Erythroblast (primary cell): Measurements from ENCODE around the gene ACTR2.
"Not testable (repeated sequence)": the region's sequence is repeated elsewhere in the genome, so short reads cannot be mapped to it uniquely, and the experiment has no call there.

Experiments
- DNase-seq, 2 experiments: peaks; one replicate each; lab custom pipeline; 2025; lab: John Stamatoyannopoulos, UW
- GATA1 ChIP-seq: IDR thresholded peaks from 2 replicates; pipeline ENCODE4 v1.6.1; 2011; ENCODE audit warnings: low read depth, mild to moderate bottlenecking, control low read depth, low read length, moderate library complexity
- POLR2A ChIP-seq: IDR thresholded peaks from 2 replicates; pipeline ENCODE4 v1.6.1; 2011; ENCODE audit warnings: mild to moderate bottlenecking, low read length

ACTR2 gene

DNA sequence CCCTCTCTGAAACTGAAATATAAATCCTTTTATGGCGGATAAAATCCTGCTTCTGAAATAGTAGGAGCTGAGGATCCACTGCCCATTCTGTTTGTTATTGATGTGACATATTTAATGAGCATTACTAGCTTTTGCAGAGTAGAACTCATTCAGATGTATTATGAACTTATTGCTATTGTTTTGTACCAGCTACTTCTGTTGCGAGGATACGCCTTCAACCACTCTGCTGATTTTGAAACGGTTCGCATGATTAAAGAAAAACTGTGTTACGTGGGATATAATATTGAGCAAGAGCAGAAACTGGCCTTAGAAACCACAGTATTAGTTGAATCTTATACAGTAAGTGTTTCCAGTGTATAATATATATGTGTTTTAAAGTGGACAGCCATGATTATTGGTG lies 27.7 kb downstream of the ACTR2 start:
- TF ChIP-seq POLR2A (no peak), GATA1 (no peak)
- no peak for DNase-seq

DNA sequence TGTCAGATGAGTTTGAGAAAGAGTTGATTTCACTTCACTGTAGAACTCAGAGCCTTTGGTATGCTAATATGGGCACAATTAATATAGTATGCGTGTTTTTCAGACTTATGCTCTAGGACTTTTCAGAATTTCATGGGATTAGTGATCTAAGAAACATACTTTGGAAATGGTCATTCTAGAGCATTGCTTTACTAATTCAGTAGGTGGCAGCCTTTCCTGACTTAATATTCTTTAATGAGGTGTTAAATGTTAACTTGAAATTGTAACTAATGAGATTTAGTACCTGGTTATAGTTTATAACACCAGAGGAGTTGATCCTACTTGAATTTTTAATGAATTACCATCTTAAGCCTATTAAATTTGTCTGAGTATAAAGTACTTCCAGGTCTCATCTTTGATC lies 28.4 kb downstream of the ACTR2 start:
- no peak for TF ChIP-seq POLR2A
- no peak for TF ChIP-seq GATA1

DNA sequence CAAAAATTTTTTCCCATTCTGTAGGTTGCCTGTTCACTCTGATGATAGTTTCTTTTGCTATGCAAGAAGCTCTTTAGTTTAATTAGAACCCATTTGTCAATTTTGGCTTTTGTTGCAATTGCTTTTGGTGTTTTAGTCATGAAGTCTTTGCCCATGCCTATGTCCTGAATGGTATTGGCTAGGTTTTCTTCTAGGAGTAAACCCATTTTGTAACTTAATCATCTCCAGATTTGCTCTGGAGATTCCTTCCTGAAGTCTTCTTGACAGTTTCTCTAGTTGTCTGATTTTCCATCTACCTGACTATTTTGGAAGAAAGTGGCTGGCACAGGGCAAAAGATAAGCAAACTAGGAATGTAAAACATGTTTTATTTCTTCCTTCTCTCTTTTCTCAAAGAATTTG lies 30.2 kb downstream of the ACTR2 start:
- DNase-seq = not testable (repeated sequence)

More for the DNA sequence above, 28.4 kb downstream of the ACTR2 start:
- DNase-seq = no peak

DNA sequence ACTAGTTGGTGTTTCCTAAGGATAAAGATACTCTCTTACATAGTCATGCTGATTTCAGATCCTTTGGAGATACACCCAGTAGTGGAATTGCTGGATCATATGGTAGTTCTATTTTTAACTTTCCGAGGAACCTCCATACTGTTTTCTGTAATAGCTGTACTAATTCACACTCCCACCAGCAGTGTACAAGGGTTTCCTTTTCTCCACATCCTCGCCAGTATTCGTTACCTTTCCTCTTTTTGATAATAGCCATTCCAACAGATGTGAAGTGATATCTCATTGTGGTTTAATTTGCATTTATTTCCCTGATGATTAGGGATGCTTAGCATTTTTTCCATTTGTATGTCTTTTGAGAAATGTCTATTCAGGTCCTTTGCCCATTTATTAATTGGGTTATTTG lies 34.0 kb downstream of the ACTR2 start:
- DNase-seq = no peak
- TF ChIP-seq POLR2A = no peak
- no peak for TF ChIP-seq GATA1

DNA sequence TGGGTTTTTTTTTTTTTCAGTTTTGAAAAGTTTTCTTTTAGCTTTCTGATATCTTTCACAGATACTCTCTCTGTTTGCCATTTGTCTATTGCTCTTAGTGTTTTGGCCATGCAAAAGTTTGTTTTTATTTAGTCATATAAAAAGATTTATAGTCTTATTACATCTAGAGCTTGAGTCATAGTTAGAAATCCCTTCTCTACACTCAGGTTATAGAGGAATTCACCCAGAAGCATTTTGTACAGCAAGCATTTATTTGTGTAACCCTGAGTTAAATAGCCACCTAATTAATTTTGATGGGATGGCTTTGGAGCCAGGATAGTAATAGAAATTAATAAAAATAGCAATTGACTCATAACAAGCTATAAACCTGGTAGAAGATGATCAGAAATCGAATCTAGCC lies 35.6 kb downstream of the ACTR2 start:
- TF ChIP-seq POLR2A = no peak
- TF ChIP-seq GATA1 = no peak
- no peak for DNase-seq

DNA sequence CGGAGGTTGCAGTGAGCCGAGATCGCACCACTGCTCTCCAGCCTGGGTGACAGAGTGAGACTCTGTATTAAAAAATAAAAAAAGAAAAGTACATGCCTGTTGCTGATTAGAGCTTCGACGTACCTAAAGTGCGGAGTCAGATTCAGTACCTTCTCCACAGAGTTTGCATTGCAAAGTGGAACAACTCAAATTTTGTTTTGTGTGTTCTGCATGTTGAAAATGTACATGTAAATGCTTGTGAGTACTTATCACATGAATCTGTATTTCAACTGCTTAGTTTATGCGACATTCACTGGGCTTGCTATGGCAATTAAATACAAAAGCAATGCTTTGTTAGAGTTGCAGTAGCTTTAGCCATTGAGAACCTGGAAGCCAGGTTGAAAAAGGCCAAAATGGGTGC lies 36.4 kb downstream of the ACTR2 start:
- TF ChIP-seq POLR2A = no peak
- no peak for TF ChIP-seq GATA1
- DNase-seq = no peak

DNA sequence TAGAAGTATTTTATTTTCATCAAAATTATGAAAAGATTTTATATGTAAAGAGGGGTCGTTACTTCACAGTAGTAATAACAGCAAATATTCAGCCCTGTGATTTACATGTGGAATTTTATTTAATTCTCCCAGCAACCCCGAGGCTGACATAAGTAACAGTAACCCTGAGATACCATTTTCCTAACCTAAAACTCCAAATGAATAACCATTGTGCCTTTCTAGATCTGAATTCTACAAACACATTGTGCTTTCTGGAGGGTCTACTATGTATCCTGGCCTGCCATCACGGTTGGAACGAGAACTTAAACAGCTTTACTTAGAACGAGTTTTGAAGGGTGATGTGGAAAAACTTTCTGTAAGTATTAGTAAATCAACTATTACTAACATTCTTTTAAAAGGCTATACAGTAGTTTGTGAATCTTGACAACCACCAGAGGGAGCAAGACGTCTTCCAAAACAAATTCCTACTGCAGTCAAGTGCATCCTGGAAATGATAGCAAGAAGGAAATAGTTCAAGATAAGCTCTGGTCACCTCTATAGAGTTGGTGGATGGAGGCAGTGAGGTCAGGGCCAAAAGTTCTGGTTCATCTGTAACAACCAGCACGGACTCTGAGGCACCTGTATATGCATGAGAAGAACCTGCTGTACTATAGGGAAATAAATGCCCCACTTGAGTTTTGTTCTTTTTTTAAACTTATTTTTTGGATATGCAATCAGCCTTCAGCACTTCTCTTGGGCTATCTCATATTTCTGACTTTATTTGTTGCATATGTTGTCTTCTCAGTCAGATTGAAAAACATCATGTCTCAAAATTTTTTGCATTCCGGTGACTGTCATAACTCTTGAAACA lies 37.4 kb downstream of the ACTR2 start:
- peak; percentile 76 to 87 for DNase-seq
- TF ChIP-seq POLR2A = no peak
- no peak for TF ChIP-seq GATA1

DNA sequence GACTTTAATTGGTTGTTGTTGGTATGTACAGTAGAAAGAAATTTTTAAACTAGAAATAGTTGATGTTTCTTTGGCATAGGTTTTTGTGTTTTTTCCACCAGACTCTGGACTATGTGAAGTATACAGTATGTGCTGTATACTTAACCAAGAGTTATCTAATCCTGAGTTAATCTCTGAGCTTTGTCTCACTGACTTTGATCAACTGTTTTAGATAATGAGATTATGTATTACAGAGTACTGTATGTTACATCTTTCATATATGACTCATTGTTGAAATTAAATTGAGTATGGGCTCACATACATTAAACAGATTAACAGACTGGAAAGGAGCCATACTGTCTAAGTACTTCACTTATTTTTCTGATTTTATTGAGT lies 38.0 kb downstream of the ACTR2 start:
- no peak for TF ChIP-seq POLR2A
- TF ChIP-seq GATA1 = no peak
- no peak for DNase-seq

DNA sequence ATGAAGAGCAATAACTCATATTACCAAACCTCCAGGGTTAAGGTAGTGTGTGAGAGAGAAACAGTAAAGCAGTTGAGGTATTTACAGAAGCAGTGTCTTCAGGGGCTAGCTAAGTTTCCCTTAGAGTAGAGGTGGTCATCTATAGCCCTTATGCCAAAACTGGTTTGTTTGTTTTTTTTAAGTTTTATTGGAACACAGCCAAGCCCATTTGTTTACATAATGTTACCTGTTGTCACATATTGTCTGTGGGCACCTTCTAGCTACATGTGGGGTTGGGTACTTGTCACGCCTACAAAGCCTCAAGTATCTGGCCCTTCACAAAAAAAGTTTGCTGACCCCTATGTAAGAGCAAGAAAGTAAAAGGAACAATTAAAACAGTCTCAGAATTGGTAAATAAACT lies 39.4 kb downstream of the ACTR2 start:
- no peak for TF ChIP-seq GATA1
- TF ChIP-seq POLR2A = no peak
- no peak for DNase-seq

DNA sequence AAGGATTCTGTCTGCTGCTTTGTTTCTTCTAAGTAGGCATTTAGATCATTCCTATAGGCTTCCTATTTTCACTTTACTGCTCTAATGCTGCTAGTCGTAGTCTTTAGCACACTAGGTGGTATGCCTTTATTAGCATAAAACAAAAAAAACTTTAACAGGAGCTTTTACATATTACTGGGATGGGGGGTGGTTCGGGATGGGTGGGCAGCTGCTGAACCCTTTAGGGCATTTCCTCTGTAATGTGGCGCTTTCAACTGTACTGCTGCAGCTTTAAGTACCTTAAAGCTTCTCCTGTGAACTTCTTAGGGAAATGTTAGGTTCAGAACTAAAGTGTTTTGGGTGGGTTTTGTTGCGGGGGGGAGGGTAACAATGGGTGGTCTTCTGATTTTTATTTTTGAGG lies 41.3 kb downstream of the ACTR2 start:
- TF ChIP-seq GATA1 = no peak
- TF ChIP-seq POLR2A = no peak
- no peak for DNase-seq

DNA sequence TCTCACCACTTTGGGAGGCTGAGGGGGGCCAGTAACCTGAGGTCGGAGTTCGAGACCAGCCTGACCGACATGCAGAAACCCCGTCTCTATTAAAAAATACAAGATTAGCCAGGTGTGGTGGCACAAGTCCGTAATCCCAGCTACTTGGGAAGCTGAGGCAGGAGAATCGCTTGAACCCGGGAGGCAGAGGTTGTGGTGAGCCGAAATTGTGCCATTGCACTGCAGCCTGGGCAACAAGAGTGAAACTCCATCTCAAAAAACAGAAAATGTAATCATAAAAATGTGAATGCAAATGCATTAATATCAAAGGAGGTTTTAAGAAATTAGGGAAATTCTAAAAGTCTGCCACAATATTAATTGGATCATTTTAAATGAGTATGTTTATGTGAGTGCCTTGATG lies 45.7 kb downstream of the ACTR2 start:
- DNase-seq = no peak
- no peak for TF ChIP-seq POLR2A
- no peak for TF ChIP-seq GATA1

DNA sequence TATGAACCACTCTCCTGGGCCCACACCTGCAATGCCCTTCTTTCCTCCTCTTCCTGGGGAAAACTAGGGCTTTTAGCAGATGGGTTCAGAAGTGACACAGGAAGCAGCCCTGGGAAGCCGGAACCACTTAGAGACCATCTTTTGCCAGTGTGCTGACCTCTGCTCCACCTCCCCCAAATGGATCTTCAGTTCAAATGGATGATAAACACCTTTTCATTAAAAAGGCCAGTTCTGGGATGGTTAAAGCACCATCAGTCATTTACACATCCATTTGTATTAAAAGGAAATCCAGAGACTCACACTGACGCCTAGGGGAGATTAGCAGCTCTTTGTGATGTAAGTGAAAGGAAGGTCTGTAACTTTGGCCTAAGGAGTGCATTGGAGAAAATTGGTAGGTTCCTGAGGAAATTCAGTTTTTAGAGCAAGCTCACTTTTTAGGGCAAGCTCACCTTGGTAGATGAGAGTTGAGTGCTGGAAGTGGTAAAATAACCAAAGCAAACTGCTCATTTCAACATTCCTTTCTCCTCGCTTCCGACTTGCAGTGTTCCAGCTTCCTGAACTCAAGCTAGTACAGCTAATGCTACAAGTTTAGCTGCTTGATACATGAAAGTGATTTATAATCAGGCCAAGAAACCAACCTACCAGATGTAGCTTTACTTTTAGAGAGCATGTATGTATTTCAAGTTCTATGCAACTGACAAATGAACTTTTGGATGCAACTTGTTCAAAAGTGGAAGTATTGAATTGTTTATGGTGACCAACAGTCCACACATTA lies 47.7 kb downstream of the ACTR2 start:
- TF ChIP-seq POLR2A (no peak), GATA1 (no peak)
- no peak for DNase-seq

DNA sequence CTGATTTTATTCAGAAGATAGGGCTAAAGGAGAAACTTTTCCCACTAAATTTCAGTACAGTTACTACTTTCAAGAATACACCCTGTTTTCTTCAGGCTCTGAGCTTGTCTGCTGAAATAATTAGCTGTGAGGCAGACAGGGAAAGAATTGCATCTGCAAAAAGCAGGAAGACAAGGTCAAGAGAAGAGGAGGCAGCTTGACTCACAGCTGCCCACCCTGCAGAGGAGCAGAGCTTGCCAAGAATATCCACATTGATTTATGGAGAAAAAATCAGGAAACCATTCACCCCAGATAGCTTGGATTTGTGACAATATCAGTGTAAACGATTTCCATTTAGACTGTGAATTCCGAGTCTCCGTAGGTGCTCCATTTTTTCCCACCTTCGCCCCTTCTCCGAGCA lies 49.0 kb downstream of the ACTR2 start:
- no peak for DNase-seq
- TF ChIP-seq POLR2A (no peak), GATA1 (no peak)

DNA sequence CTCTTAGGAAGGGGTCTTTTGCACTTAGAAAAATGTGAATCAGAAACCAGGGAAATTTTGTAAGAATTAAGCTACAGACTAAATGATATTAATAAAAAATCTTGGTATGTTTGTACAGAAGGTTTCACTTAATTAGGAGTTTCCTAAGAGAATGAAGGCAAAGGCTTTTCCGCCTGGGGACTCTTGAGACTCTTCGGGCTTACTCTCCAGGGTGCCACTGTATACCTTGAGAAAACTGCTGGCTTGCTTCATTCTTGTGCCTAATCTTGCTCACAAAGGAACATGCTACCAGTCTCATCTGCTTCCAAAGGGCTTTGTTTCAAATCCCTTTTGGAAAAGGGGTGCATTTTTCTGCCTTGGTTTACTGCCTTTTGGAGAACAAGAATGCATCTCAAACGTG lies 49.5 kb downstream of the ACTR2 start:
- TF ChIP-seq GATA1 (no peak), POLR2A (no peak)
- no peak for DNase-seq
